Measurements from ENCODE around the gene NMT1.
"Not testable (repeated sequence)": the region's sequence is repeated elsewhere in the genome, so short reads cannot be mapped to it uniquely, and the experiment has no call there.

Gene NMT1

GRCh38 chr17:45038728-45039634, 22.1 kb upstream of the NMT1 start:
- no peak for DNase-seq (ENCODE audit: low read depth)

GRCh38 chr17:45040459-45040858, 20.7 kb upstream of the NMT1 start:
- DNase-seq (ENCODE audit: low read depth): no peak

GRCh38 chr17:45042346-45043120, 18.6 kb upstream of the NMT1 start:
- DNase-seq (ENCODE audit: low read depth): no peak

- no peak for DNase-seq (ENCODE audit: low read depth)
These were observed 17.1 kb upstream of the NMT1 start for GRCh38 chr17:45043813-45044540.

GRCh38 chr17:45046537-45047125, 14.5 kb upstream of the NMT1 start:
- no peak for DNase-seq (ENCODE audit: low read depth)

- no peak for DNase-seq (ENCODE audit: low read depth)
These were observed 12.1 kb upstream of the NMT1 start for GRCh38 chr17:45048795-45049563.

- DNase-seq (ENCODE audit: low read depth): peak; percentile 38
These were observed 10.5 kb upstream of the NMT1 start for GRCh38 chr17:45050481-45051059.

- peak; percentile 92 for DNase-seq (ENCODE audit: low read depth)
These were observed 9.9 kb upstream of the NMT1 start, which contains the start of gene DCAKD for GRCh38 chr17:45051060-45051719. Gene DCAKD, minus strand, starts transcription at chr17:45051632. Its CDS starts 16,747 bp downstream, at chr17:45034885.

GRCh38 chr17:45051720-45052051, 9.4 kb upstream of the NMT1 start:
- not testable (repeated sequence) for DNase-seq (ENCODE audit: low read depth)

- peak; percentile 30 for DNase-seq (ENCODE audit: low read depth)
These were observed 8.9 kb upstream of the NMT1 start for GRCh38 chr17:45052052-45052772.

- DNase-seq (ENCODE audit: low read depth): no peak
These were observed 728 bp upstream of the NMT1 start for GRCh38 chr17:45060382-45060796.

GRCh38 chr17:45061606-45062205, 589 bp downstream of the NMT1 start:
- no peak for DNase-seq (ENCODE audit: low read depth)

- no peak for DNase-seq (ENCODE audit: low read depth)
These were observed 2.1 kb downstream of the NMT1 start for GRCh38 chr17:45063198-45063597.

- DNase-seq (ENCODE audit: low read depth): no peak
These were observed 6.5 kb downstream of the NMT1 start for GRCh38 chr17:45067637-45068036.

- DNase-seq (ENCODE audit: low read depth): no peak
These were observed 8.9 kb downstream of the NMT1 start for GRCh38 chr17:45070001-45070400.

- DNase-seq (ENCODE audit: low read depth): no peak
These were observed 9.7 kb downstream of the NMT1 start for GRCh38 chr17:45070809-45071208.

- no peak for DNase-seq (ENCODE audit: low read depth)
These were observed 12.4 kb downstream of the NMT1 start for GRCh38 chr17:45073414-45074070.

- DNase-seq (ENCODE audit: low read depth): no peak
These were observed 16.5 kb downstream of the NMT1 start for GRCh38 chr17:45077643-45078042.

Data from activated T-cell treated with anti-CD3 and anti-CD28 coated beads for 48 hours (primary cell).